GM12872 (cell line): ENCODE results near the gene OR52E6.

Experiments
- TF ChIP-seq, protein P1 (sequence below): IDR thresholded peaks from 3 replicates; pipeline ENCODE4 v1.5.1; 2011; ENCODE audit warnings: low read depth, mild to moderate bottlenecking, low read length, moderate library complexity; ENCODE audit not compliant: insufficient read depth

The OR52E6 gene

DNA sequence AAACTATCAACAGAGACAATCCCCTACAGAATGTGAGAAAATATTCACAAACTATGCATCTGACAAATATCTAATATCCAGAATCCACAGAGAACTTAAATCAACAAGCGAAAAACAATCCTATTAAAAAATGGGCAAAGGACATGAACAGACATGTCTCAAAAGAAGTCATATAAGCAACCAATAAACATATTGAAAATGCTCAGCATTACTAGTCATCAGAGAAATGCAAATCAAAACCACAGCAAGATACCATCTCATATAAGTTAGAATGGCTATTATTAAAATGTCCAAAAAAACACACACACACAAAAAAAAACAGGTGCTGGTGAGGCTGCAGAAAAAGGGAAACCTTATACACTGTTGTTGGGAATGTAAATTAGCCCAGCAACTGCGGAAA lies 24.1 kb upstream of the OR52E6 start:
- TF ChIP-seq, protein P1, sequence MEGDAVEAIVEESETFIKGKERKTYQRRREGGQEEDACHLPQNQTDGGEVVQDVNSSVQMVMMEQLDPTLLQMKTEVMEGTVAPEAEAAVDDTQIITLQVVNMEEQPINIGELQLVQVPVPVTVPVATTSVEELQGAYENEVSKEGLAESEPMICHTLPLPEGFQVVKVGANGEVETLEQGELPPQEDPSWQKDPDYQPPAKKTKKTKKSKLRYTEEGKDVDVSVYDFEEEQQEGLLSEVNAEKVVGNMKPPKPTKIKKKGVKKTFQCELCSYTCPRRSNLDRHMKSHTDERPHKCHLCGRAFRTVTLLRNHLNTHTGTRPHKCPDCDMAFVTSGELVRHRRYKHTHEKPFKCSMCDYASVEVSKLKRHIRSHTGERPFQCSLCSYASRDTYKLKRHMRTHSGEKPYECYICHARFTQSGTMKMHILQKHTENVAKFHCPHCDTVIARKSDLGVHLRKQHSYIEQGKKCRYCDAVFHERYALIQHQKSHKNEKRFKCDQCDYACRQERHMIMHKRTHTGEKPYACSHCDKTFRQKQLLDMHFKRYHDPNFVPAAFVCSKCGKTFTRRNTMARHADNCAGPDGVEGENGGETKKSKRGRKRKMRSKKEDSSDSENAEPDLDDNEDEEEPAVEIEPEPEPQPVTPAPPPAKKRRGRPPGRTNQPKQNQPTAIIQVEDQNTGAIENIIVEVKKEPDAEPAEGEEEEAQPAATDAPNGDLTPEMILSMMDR: no peak

- TF ChIP-seq, protein P1: no peak
Observed at GRCh38 chr11:5857590-5857989, 15.9 kb upstream of the OR52E6 start, which contains the start of gene OR52E8. OR52E8 (minus strand) TSS chr11:5857690; CDS start chr11:5857690, 0 bp downstream.

- TF ChIP-seq, protein P1: no peak
Observed at GRCh38 chr11:5851002-5851401, 9.3 kb upstream of the OR52E6 start.

DNA sequence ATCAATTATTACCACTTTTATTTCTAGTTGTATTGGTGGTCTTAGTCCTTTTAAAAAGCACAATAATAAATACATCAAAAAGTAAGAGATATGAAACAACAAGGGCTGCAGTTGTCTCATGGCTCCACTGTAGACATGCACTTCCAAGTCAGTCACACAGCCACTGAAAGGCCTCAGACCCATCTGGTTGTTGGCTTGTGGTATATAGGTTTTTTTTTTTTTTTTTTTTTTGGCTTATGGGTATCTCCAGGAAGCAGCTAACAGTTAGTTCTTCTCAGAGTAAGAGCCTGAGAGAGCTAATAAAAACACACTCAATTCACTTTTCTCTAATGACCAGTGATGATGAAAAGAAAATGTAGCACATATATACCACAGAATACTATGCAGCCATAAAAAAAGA lies 6.0 kb upstream of the OR52E6 start:
- TF ChIP-seq, protein P1: no peak

GRCh38 chr11:5846701-5847100 lies 5.0 kb upstream of the OR52E6 start:
- TF ChIP-seq, protein P1: no peak

DNA sequence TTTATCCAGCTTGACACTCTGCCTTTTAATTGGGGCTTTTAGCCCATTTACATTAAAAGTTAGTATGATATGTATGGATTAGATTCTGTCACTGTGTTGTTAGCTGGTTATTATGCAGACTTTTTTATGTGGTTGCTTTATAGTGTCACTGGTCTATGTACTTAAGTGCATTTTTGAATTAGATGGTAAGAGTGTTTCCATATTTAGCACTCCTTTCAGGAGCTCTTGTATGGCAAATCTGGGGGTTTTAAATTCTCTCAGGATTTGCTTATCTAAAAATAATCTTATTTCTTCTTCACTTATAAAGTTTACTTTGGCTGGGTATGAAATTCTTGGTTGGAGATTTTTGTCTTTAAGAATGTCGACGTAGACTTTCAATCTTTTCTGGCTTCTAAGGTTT lies 4.0 kb downstream of the OR52E6 start:
- TF ChIP-seq, protein P1: no peak

DNA sequence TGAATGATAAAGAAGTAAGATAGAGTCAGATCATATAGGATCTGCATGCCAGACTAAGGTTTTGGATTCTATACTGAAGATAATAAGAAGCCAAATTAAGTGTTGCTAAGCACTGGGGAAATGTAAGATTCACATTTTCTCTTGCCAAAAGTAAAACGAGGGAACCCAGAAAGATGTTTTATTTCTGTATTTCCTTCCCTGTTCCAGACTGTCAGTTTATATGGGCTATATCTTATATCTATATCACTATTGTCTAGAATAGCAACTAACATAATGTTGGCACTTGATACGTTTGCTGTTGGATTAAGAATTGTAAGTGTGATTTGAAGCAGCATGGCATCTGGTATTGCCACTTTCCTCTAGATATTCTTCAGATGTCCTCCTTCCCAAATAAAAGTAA lies 8.3 kb downstream of the OR52E6 start:
- TF ChIP-seq, protein P1: no peak
